Liver (tissue), 9 donors: ENCODE measurements around the gene PLEKHA8. TPM values are rescaled to one million over a fixed set of nuclear protein-coding genes. Genes with fewer than 3 reads are reported as not detected.

Experiments used
- DNase-seq: peaks from one replicate; pipeline ENCODE4 v3.0.0-alpha.2; 2017; ENCODE audit warnings: low spot score
- H3K27ac ChIP-seq, 2 donors: one replicate each; pipeline ENCODE4 v1.7.0; 2013; ENCODE audit warnings: inconsistent platforms in 2 of 2, low read length in 2 of 2, control low read depth in 1 of 2, low read depth in 1 of 2, mild to moderate bottlenecking in 1 of 2
- H3K27me3 ChIP-seq, 4 donors: one replicate each; pipeline versions ENCODE4 v1.6.1 to v1.7.0; 2013; ENCODE audit warnings: low read length in 3 of 4, inconsistent platforms in 1 of 4, mild to moderate bottlenecking in 1 of 4, moderate library complexity in 1 of 4; ENCODE audit not compliant: control insufficient read depth in 4 of 4, insufficient read depth in 4 of 4
- H3K36me3 ChIP-seq, 4 donors: one replicate each; pipeline versions ENCODE4 v1.6.1 to v1.7.0; 2013; ENCODE audit warnings: low read length in 3 of 4, mild to moderate bottlenecking in 3 of 4, low read depth in 1 of 4, moderate library complexity in 1 of 4; ENCODE audit not compliant: control insufficient read depth in 4 of 4, insufficient read depth in 3 of 4
- H3K4me1 ChIP-seq, 4 donors: one replicate each; pipeline versions ENCODE4 v1.6.1 to v1.7.0; 2013; ENCODE audit warnings: low read length in 3 of 4, mild to moderate bottlenecking in 3 of 4, moderate library complexity in 1 of 4; ENCODE audit not compliant: control insufficient read depth in 4 of 4, insufficient read depth in 4 of 4
- H3K4me3 ChIP-seq, 3 donors: one replicate each; pipeline versions ENCODE4 v1.6.1 to v1.7.0; 2013; ENCODE audit warnings: low read length in 3 of 3, control low read depth in 1 of 3, low read depth in 1 of 3, mild to moderate bottlenecking in 1 of 3
- H3K9ac ChIP-seq, 2 donors: one replicate each; pipeline ENCODE4 v1.7.0; 2013; ENCODE audit warnings: low read length in 2 of 2, mild to moderate bottlenecking in 2 of 2, moderate library complexity in 2 of 2, control low read depth in 1 of 2, low read depth in 1 of 2
- H3K9me3 ChIP-seq, 4 donors: one replicate each; pipeline versions ENCODE4 v1.6.1 to v1.7.0; 2013; ENCODE audit warnings: low read length in 3 of 4; ENCODE audit not compliant: control insufficient read depth in 4 of 4
- CTCF ChIP-seq: fragments of 150-350 bp; IDR thresholded peaks from 2 replicates; pipeline ENCODE4 v1.5.1; 2017; ENCODE audit warnings: improper control_type of control experiment, low read depth, low read length; ENCODE audit not compliant: missing input control
- GABPA ChIP-seq, 2 donors: IDR thresholded peaks in 1 of 2; conservative IDR thresholded peaks in 1 of 2; 2 replicates each; pipeline ENCODE4 v1.6.1; 2016; ENCODE audit warnings: antibody characterized with exemption in 2 of 2, mild to moderate bottlenecking in 1 of 2, moderate library complexity in 1 of 2
- HNF4A ChIP-seq, 2 donors: conservative IDR thresholded peaks; 2 replicates each; pipeline ENCODE4 v1.6.1; 2016; ENCODE audit warnings: antibody characterized with exemption in 2 of 2, mild to moderate bottlenecking in 2 of 2
- HNF4G ChIP-seq: IDR thresholded peaks from 2 replicates; pipeline ENCODE4 v1.6.1; 2016; ENCODE audit warnings: antibody characterized with exemption
- JUND ChIP-seq, 2 donors: IDR thresholded peaks; 2 replicates each; pipeline ENCODE4 v1.6.1; 2016; ENCODE audit warnings: antibody characterized with exemption in 2 of 2
- RAD21 ChIP-seq, 2 donors: IDR thresholded peaks; 2 replicates each; pipeline ENCODE4 v1.6.1; 2016; ENCODE audit warnings: antibody characterized with exemption in 2 of 2, mild to moderate bottlenecking in 2 of 2
- RXRA ChIP-seq, 2 donors: IDR thresholded peaks; 2 replicates each; pipeline ENCODE4 v1.6.1; 2017 to 2018; ENCODE audit warnings: antibody characterized with exemption in 2 of 2, mild to moderate bottlenecking in 1 of 2
- SP1 ChIP-seq: IDR thresholded peaks from 2 replicates; pipeline ENCODE4 v1.6.1; 2018; ENCODE audit warnings: antibody characterized with exemption, mild to moderate bottlenecking
- TAF1 ChIP-seq: conservative IDR thresholded peaks from 2 replicates; pipeline ENCODE4 v1.6.1; 2016; ENCODE audit warnings: antibody characterized with exemption, mild to moderate bottlenecking
- YY1 ChIP-seq: IDR thresholded peaks from 2 replicates; pipeline ENCODE4 v1.6.1; 2016; ENCODE audit warnings: antibody characterized with exemption, mild to moderate bottlenecking
- ZBTB33 ChIP-seq: IDR thresholded peaks from 2 replicates; pipeline ENCODE4 v1.6.1; 2016; ENCODE audit warnings: antibody characterized with exemption
- WGBS: extraction: QIAGEN DNeasy Blood & Tissue Kit; methylation state at CpG from one replicate; pipeline ENCODE4 v1.1.7; 2013; 5-methylcytosine and 5-hydroxymethylcytosine counted together
- polyA plus RNA-seq, 2 donors: library from polyadenylated mRNA; stranded (reverse) in 1 of 2; unstranded in 1 of 2; fragments of 200-250 nt in 1 of 2; fragments of >200 nt in 1 of 2; fragmentation: Nextera tagmentation in 1 of 2; extraction: Ambion mirVana in 1 of 2; gene quantifications; one replicate each; pipeline versions ENCODE4 v1.2.1 to v1.2.3, GENCODE V29; 2013 to 2015
- total RNA-seq, 2 donors: library from RNA; depleted of rRNA; stranded (reverse); fragments of >200 nt; gene quantifications; one replicate each; pipeline ENCODE4 v1.2.3, GENCODE V29; 2014
- TF ChIP-seq, protein P1 (sequence below): IDR thresholded peaks from 2 replicates; pipeline ENCODE4 v1.6.1; 2016; ENCODE audit warnings: antibody characterized with exemption, mild to moderate bottlenecking
- TF ChIP-seq, protein P2 (sequence below): IDR thresholded peaks from 2 replicates; pipeline ENCODE4 v1.6.1; 2016; ENCODE audit warnings: antibody characterized with exemption
- donor health status: healthy.
- donor health status: healthy.
- donor health status: healthy.
- donor health status: healthy.
- donor health status: healthy.

Gene PLEKHA8
- total and polyA plus RNA-seq, 4 donors: 1.0 to 5.4 (median 2.4) TPM

DNA sequence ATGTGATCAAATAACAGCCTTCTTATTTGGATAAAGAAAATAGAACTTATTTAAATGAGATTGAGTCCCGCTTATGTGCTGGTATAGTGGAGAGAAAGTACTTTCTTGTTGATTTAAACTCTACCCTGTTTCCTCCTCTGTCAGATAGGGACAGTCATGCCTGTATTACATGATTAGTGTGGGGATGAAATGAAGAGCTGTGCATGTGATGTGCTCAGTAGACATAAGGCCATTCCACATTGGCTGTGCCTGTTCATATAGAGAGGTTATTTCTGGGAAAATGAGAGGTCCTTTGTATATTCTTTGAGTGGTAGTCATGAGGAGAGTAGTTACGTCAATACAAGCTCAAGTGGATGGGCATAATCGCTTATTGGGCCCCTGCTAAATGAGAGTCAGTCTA, 112.2 kb downstream of the PLEKHA8 start:
- Histone ChIP-seq H3K27me3 (no peaks in the 10 kb centered on the region), H3K4me1 (peaks cover 0 to 11% (median 6%) of the 10 kb centered on the region in 4 donors), H3K27ac (no peak overlapping the region), H3K4me3 (no peak overlapping the region), H3K9me3 (no peaks in the 10 kb centered on the region), H3K36me3 (no peaks in the 10 kb centered on the region), H3K9ac (no peak overlapping the region)
- TF ChIP-seq JUND (IDR thresholded peaks at IDR 0.05) (no peak), ZBTB33 (no peak), HNF4G (no peak), RAD21 (IDR thresholded peaks at IDR 0.05) (no peak), TAF1 (no peak), YY1 (no peak)
- TF ChIP-seq, protein P1, sequence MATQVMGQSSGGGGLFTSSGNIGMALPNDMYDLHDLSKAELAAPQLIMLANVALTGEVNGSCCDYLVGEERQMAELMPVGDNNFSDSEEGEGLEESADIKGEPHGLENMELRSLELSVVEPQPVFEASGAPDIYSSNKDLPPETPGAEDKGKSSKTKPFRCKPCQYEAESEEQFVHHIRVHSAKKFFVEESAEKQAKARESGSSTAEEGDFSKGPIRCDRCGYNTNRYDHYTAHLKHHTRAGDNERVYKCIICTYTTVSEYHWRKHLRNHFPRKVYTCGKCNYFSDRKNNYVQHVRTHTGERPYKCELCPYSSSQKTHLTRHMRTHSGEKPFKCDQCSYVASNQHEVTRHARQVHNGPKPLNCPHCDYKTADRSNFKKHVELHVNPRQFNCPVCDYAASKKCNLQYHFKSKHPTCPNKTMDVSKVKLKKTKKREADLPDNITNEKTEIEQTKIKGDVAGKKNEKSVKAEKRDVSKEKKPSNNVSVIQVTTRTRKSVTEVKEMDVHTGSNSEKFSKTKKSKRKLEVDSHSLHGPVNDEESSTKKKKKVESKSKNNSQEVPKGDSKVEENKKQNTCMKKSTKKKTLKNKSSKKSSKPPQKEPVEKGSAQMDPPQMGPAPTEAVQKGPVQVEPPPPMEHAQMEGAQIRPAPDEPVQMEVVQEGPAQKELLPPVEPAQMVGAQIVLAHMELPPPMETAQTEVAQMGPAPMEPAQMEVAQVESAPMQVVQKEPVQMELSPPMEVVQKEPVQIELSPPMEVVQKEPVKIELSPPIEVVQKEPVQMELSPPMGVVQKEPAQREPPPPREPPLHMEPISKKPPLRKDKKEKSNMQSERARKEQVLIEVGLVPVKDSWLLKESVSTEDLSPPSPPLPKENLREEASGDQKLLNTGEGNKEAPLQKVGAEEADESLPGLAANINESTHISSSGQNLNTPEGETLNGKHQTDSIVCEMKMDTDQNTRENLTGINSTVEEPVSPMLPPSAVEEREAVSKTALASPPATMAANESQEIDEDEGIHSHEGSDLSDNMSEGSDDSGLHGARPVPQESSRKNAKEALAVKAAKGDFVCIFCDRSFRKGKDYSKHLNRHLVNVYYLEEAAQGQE: no peak
- WGBS: 90% methylated on average over 3 of the region's 3 CpGs
- DNase-seq: no peak

GRCh38 chr7:30142710-30143109, 114.5 kb downstream of the PLEKHA8 start:
- Histone ChIP-seq H3K27me3 (no peaks in the 10 kb centered on the region), H3K4me3 (no peak overlapping the region), H3K4me1 (no peaks in the 10 kb centered on the region), H3K27ac (no peak overlapping the region), H3K9me3 (no peaks in the 10 kb centered on the region), H3K36me3 (no peaks in the 10 kb centered on the region), H3K9ac (no peak overlapping the region)
- TF ChIP-seq SP1 (peak; percentile 15), GABPA (IDR thresholded peaks at IDR 0.05 in 1 of 2, conservative IDR thresholded peaks at IDR 0.05 in 1 of 2) (no peak)
- TF ChIP-seq, protein P2, sequence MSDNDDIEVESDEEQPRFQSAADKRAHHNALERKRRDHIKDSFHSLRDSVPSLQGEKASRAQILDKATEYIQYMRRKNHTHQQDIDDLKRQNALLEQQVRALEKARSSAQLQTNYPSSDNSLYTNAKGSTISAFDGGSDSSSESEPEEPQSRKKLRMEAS: no peak
- DNase-seq: no peak
- 85% methylated on average over 9 of the region's 9 CpGs for WGBS

GRCh38 chr7:30143748-30144251, 115.6 kb downstream of the PLEKHA8 start:
- H3K27me3 ChIP-seq: no peaks in the 10 kb centered on the region
- DNase-seq: no peak
- no peak overlapping the region for H3K9ac ChIP-seq
- no peaks in the 10 kb centered on the region for H3K4me1 ChIP-seq
- no peak for TF ChIP-seq CTCF
- TF ChIP-seq HNF4A (conservative IDR thresholded peaks at IDR 0.05): no peak
- TF ChIP-seq RXRA (IDR thresholded peaks at IDR 0.05): no peak
- 91% methylated on average over 1 of the region's 1 CpG for WGBS
- H3K9me3 ChIP-seq: no peaks in the 10 kb centered on the region
- H3K4me3 ChIP-seq: no peak overlapping the region
- H3K36me3 ChIP-seq: no peaks in the 10 kb centered on the region
- no peak overlapping the region for H3K27ac ChIP-seq
